Cardiac muscle cell (in vitro differentiated cells and primary cell): Measurements from ENCODE around the gene TNKS1BP1. TPM values are rescaled to one million over a fixed set of nuclear protein-coding genes. Genes with fewer than 3 reads are reported as not detected.
"Not testable (repeated sequence)": the region's sequence is repeated elsewhere in the genome, so short reads cannot be mapped to it uniquely, and the experiment has no call there.

Experiments used
- DNase-seq, 2 donors: peaks; one replicate each; pipeline versions ENCODE4 v3.0.0 to v3.0.0-alpha.2; 2010 to 2017; ENCODE audit warnings: low read depth in 1 of 2, low spot score in 1 of 2
- H3K27ac ChIP-seq: fragments of 200-600 bp; sonication (generic); 2 replicates; pipeline ENCODE4 v1.5.1; 2016
- H3K27me3 ChIP-seq: fragments of 200-600 bp; sonication (generic); 2 replicates; pipeline ENCODE4 v1.6.0; 2016; ENCODE audit warnings: control low read depth
- H3K36me3 ChIP-seq: fragments of 200-600 bp; sonication (generic); 2 replicates; pipeline ENCODE4 v1.5.1; 2016; ENCODE audit warnings: control low read depth
- H3K4me1 ChIP-seq: fragments of 200-600 bp; sonication (generic); 2 replicates; pipeline ENCODE4 v1.8.1; 2017; ENCODE audit warnings: low read depth, mild to moderate bottlenecking, mixed run types
- H3K4me3 ChIP-seq: fragments of 200-600 bp; sonication (generic); 2 replicates; pipeline ENCODE4 v1.5.1; 2016; ENCODE audit warnings: mild to moderate bottlenecking
- H3K9me3 ChIP-seq: fragments of 200-600 bp; sonication (generic); 2 replicates; pipeline ENCODE4 v1.5.1; 2017; ENCODE audit warnings: low read depth, mild to moderate bottlenecking, control low read depth
- polyA plus RNA-seq: library from polyadenylated mRNA; unstranded; fragments of >200 nt; fragmentation: Nextera tagmentation; extraction: Ambion mirVana; gene quantifications from 2 replicates; pipeline ENCODE4 v1.2.1, GENCODE V29; 2016
- total RNA-seq: library from RNA; depleted of rRNA; stranded (reverse); fragments of >200 nt; gene quantifications from 2 replicates; pipeline ENCODE4 v1.2.3, GENCODE V29; 2016
- TF ChIP-seq, protein P1 (sequence below): IDR thresholded peaks from 2 replicates; pipeline ENCODE4 v1.5.1; 2012; ENCODE audit warnings: low read depth, mild to moderate bottlenecking, low read length

TNKS1BP1 gene
- total and polyA plus RNA-seq, 2 experiments from 2014 or later = 62.1 to 69.1 TPM

DNA sequence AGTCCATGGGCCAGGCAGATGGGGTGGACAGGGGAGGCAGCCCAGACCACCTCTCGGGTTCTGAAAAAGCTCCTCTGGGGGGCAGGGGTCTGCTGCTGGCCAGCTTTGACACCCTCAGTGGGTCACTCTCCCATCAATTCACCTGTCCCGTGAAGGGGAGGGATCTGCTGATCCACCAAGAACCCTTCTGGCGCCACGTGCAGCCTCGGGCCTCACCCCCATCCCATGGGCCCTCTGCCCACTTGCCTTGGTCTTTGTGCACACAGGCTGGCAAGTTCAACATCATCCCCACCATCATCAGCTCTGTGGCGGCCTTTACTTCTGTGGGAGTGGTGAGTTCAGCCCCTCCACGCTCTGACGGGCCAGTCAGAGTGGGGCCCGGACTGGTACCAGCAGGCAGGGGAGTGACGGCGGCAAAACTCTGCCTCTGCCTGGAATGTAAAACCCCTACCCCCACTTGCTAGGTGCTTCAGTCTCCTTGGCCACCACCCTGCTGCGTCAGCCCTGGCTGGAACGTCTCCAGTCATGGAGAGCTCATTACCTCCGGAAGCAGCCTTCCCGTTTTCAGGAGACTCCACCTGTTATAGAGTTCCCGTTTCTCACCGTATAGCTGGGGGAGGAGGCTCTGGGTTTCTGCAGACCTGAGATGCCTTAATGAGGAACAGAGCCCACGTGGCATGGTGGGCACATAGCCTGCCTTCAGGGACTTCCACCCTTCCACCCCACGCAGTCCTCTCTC is 43.5 kb upstream of the TNKS1BP1 start:
- no peak for DNase-seq
- no peaks in the 10 kb centered on the region for H3K4me1 ChIP-seq
- H3K27me3 ChIP-seq = no peaks in the 10 kb centered on the region
- H3K36me3 ChIP-seq = no peaks in the 10 kb centered on the region
- H3K27ac ChIP-seq = no peak overlapping the region
- TF ChIP-seq, protein P1, sequence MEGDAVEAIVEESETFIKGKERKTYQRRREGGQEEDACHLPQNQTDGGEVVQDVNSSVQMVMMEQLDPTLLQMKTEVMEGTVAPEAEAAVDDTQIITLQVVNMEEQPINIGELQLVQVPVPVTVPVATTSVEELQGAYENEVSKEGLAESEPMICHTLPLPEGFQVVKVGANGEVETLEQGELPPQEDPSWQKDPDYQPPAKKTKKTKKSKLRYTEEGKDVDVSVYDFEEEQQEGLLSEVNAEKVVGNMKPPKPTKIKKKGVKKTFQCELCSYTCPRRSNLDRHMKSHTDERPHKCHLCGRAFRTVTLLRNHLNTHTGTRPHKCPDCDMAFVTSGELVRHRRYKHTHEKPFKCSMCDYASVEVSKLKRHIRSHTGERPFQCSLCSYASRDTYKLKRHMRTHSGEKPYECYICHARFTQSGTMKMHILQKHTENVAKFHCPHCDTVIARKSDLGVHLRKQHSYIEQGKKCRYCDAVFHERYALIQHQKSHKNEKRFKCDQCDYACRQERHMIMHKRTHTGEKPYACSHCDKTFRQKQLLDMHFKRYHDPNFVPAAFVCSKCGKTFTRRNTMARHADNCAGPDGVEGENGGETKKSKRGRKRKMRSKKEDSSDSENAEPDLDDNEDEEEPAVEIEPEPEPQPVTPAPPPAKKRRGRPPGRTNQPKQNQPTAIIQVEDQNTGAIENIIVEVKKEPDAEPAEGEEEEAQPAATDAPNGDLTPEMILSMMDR = no peak
- no peak overlapping the region for H3K4me3 ChIP-seq
- no peaks in the 10 kb centered on the region for H3K9me3 ChIP-seq

DNA sequence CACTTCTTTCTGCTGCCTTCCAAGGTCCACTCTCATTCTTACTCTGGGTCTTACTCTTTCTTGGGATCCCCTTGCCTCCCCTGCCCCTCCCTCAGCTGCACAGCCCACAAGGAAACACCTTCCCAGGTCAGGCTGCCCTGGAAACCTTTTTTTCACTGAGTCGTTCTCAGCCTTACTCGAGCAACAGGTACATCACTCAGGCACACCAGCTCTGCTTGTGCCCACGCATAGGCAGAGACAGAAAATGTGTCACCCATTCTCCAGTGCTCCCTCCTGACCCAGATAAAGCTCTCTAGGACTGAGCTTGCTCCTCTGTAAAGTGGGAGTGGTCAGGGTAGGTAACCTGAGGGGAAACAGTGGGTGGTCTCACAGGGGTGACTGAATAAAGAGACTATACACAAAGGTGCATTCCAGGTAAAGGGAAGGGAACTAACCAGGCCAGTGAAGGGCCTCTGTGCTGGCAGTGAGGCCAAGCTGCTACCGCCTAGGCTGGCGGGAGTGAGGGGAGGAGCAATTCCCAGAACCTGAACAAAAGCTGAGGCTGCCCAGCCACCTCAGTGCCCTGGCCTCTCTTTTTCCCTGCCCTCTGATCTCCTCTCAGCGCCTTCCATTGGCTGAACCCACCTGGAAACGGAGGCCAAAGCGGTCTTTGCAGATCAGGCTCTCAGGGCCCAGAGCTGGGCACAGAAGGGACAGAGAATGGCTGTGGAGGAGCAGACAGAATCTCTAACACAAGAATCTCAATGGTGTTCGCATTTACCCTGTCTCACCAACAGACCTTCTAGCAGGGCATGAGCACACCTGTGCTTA is 40.3 kb upstream of the TNKS1BP1 start:
- Histone ChIP-seq H3K4me3 (no peak overlapping the region), H3K9me3 (no peaks in the 10 kb centered on the region), H3K4me1 (no peaks in the 10 kb centered on the region), H3K36me3 (no peaks in the 10 kb centered on the region), H3K27me3 (no peaks in the 10 kb centered on the region), H3K27ac (no peak overlapping the region)
- TF ChIP-seq, protein P1 = no peak
- DNase-seq = no peak

DNA sequence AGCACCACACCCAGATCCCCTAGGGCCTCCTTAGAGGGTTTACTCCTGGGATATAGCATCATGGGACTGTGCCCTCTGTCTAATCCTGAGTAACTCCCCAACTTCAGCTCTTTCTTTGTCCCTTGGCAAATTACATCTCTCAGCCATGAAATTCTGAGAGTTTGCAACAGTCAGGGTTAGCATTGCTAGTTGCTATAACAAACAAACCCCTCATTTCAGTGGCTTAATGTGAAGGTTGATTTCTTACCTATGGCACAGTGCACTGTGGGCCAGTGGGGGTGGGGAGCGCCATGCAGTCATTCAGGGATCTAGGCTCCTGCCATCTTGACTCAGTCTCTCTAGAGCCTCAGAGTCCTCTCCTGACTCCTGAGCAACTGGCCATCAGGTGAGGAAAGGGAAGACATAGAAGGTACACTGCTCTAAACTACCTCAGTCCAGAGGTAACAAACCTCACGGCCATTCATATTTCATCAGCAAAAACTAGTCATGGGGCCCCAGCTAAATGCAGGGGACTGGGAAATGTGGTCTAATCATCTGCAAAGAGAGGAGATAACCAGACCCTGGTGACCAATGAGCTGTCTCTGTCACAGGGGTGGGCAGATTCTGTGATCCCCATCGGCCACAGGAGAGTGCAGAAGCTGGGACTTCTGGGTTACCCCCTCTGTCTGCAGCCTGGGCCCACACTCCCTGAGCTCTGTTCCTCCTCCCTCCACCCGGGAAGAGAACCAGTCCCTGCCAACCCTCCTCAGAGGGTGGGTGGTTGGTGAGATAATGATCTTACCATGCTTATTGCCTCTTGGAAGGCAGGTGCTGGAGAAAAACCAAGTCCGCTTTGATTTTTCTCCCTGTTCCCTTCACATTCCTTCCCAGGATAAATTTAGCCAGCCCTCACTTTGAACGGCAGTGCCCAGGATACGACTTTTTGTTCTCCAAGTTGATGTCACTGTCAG is 38.7 kb upstream of the TNKS1BP1 start:
- no peak for DNase-seq
- H3K27ac ChIP-seq = no peak overlapping the region
- H3K4me1 ChIP-seq = no peaks in the 10 kb centered on the region
- H3K9me3 ChIP-seq = no peaks in the 10 kb centered on the region
- H3K27me3 ChIP-seq = no peaks in the 10 kb centered on the region
- TF ChIP-seq, protein P1 = no peak
- H3K4me3 ChIP-seq = no peak overlapping the region
- H3K36me3 ChIP-seq = no peaks in the 10 kb centered on the region

DNA sequence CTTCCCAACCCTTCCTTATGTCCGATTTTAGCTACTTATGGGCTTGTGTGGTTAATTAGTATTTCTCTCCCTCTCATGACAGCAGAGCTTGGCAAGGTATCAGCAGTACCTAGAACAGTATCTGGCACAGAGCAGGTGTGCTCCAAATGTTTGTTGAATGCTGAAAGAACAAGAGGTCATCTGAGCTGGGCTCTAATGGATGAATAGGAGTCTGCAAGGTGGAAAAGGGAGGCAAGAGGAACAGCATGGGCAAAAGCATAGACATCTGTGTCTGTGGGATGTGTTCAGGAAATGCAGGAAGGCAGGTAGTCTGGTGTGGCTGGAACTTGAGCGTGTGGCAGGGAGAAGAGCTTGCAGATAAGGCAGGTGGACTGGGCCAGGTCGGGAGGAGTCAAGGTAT is 37.2 kb upstream of the TNKS1BP1 start:
- Histone ChIP-seq H3K4me3 (no peak overlapping the region), H3K4me1 (no peaks in the 10 kb centered on the region), H3K27me3 (no peaks in the 10 kb centered on the region), H3K9me3 (no peaks in the 10 kb centered on the region), H3K27ac (no peak overlapping the region), H3K36me3 (no peaks in the 10 kb centered on the region)
- TF ChIP-seq, protein P1 = no peak
- no peak for DNase-seq

DNA sequence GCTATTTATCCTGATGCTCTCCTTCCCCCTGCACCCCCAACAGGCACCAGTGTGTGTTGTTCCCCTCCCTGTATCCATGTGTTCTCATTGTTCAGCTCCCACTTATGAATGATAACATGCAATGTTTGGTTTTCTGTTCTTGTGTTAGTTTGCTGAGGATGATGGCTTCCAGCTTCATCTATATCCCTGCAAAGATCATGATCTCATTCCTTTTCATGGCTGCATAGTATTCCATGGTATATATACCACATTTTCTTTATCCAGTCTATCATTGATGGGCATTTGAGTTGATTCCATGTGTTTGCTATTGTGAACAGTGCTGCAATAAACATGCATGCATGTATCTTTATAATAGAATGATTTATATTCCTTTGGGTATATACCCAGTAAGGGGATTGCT is 36.7 kb upstream of the TNKS1BP1 start:
- not testable (repeated sequence) for H3K27me3 ChIP-seq, DNase-seq, H3K4me1 ChIP-seq, H3K36me3 ChIP-seq, H3K4me3 ChIP-seq, H3K27ac ChIP-seq, H3K9me3 ChIP-seq
